HG02571 (cell line): ENCODE data around the gene CNBP.

Experiments
- ATAC-seq: cut with Tn5 transposase; IDR thresholded peaks from one replicate; pipeline ENCODE4 v1.9.1; 2021; ENCODE audit warnings: mild to moderate bottlenecking, moderate library complexity; ENCODE audit not compliant: unreplicated experiment

The CNBP gene

GRCh38 chr3:129132097-129132866, 51.4 kb downstream of the CNBP start:
- no peak for ATAC-seq

- ATAC-seq: no peak
Observed at GRCh38 chr3:129131465-129132088, 52.1 kb downstream of the CNBP start.

- ATAC-seq: no peak
Observed at GRCh38 chr3:129130291-129130813, 53.3 kb downstream of the CNBP start.

- ATAC-seq: no peak
Observed at GRCh38 chr3:129128357-129129155, 55.1 kb downstream of the CNBP start.

GRCh38 chr3:129126726-129127280, 56.9 kb downstream of the CNBP start:
- ATAC-seq: no peak

GRCh38 chr3:129123314-129124060, 60.2 kb downstream of the CNBP start:
- no peak for ATAC-seq

GRCh38 chr3:129122412-129123011, 61.2 kb downstream of the CNBP start:
- ATAC-seq: no peak

- ATAC-seq: peak; percentile 46
Observed at GRCh38 chr3:129121792-129122411, 61.8 kb downstream of the CNBP start, which contains the start of gene RAB43. Gene RAB43 (minus strand): TSS chr3:129121804. CDS start chr3:129121489, 315 bp downstream.

- peak; percentile 1 for ATAC-seq
Observed at GRCh38 chr3:129121016-129121791, 62.5 kb downstream of the CNBP start.

GRCh38 chr3:129120254-129121004, 63.3 kb downstream of the CNBP start:
- ATAC-seq: peak; percentile 57

GRCh38 chr3:129119365-129120100, 64.2 kb downstream of the CNBP start:
- no peak for ATAC-seq

- ATAC-seq: no peak
Observed at GRCh38 chr3:129118745-129119144, 65.0 kb downstream of the CNBP start.
